Regular cardiac myocyte (primary cell): ENCODE measurements around the gene CASQ2. TPM values are rescaled to one million over a fixed set of nuclear protein-coding genes. Genes with fewer than 3 reads are reported as not detected.

Experiments used
- total RNA-seq: library from RNA; depleted of rRNA; stranded (reverse); fragments of >200 nt; gene quantifications from 2 replicates; pipeline ENCODE4 v1.2.3, GENCODE V29; 2014

The CASQ2 gene
- total RNA-seq, result under 0.01 and 1.4 TPM in 2 replicates

DNA sequence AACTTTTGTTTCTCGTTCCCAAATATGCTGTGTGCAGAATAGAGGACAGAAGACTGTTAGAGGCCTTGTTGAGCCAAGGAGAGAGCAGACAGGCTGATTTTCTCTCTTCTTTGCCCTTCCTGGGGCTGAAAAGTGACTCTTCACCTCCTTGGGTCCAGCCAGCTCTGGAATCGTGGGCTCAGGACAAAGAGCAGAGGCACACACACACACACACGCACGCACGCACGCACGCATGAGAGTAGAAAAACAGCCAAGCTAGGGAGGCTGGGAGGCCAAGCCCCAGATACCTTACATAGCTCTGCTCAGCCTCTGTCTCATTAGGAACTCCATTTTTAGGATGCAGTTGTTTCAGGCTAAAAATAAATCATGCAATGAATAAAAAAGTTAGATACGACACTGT is at the start of gene CASQ2:
CASQ2 (minus strand) TSS at position 166 of the 400 bp plus-strand sequence. CDS start 173 bp downstream, outside the sequence.

Other genes with a start within 250 kb of the CASQ2 start
- 7.6 and 10.4 TPM in 2 replicates for gene VANGL1, start 126.7 kb downstream of the CASQ2 start, total RNA-seq
- gene NHLH2, start 72.4 kb upstream of the CASQ2 start, total RNA-seq, result under 0.01 TPM in 1 of 2 replicates, not detected in the other
- 1.3 and 10.1 TPM in 2 replicates for gene SLC22A15, start 207.8 kb upstream of the CASQ2 start, total RNA-seq